Karpas-422 (cell line): ENCODE measurements around the gene NET1. TPM values are rescaled to one million over a fixed set of nuclear protein-coding genes. Genes with fewer than 3 reads are reported as not detected.

Source experiments
- DNase-seq: peaks from one replicate; pipeline ENCODE4 v3.0.0-alpha.2; 2015
- H2AFZ ChIP-seq: fragments of 200-600 bp; sonication (generic); 2 replicates; pipeline ENCODE4 v1.6.1; 2014; ENCODE audit warnings: antibody characterized with exemption, low read length, mixed read lengths
- H3K27ac ChIP-seq: fragments of 200-600 bp; sonication (generic); 2 replicates; pipeline ENCODE4 v1.5.1; 2014; ENCODE audit warnings: mild to moderate bottlenecking, low read length, moderate library complexity
- H3K27me3 ChIP-seq: fragments of 200-600 bp; sonication (generic); 2 replicates; pipeline ENCODE4 v1.6.1; 2014; ENCODE audit warnings: low read length, mixed read lengths
- H3K36me3 ChIP-seq: fragments of 200-600 bp; sonication (generic); 2 replicates; pipeline ENCODE4 v1.6.1; 2014; ENCODE audit warnings: low read length, mixed read lengths; ENCODE audit not compliant: insufficient read depth
- H3K4me1 ChIP-seq: fragments of 200-600 bp; sonication (generic); 2 replicates; pipeline ENCODE4 v1.6.1; 2014; ENCODE audit warnings: mild to moderate bottlenecking, low read length, mixed read lengths
- H3K4me2 ChIP-seq: fragments of 200-600 bp; sonication (generic); 2 replicates; pipeline ENCODE4 v1.6.1; 2014; ENCODE audit warnings: low read length, low read depth, mild to moderate bottlenecking; ENCODE audit not compliant: poor library complexity, severe bottlenecking
- H3K4me3 ChIP-seq: fragments of 200-600 bp; sonication (generic); 2 replicates; pipeline ENCODE4 v1.5.1; 2014; ENCODE audit warnings: mild to moderate bottlenecking, antibody characterized with exemption, low read length, mixed read lengths
- H3K79me2 ChIP-seq: fragments of 200-600 bp; sonication (generic); 2 replicates; pipeline ENCODE4 v1.6.1; 2014; ENCODE audit warnings: mild to moderate bottlenecking, low read length, mixed read lengths
- H3K9ac ChIP-seq: fragments of 200-600 bp; sonication (generic); 2 replicates; pipeline ENCODE4 v1.6.0; 2014; ENCODE audit warnings: low read length
- H3K9me2 ChIP-seq: fragments of 200-600 bp; sonication (generic), shearing (Covaris generic); replicated peaks from 2 replicates; pipeline ENCODE4 v1.6.0; 2014; ENCODE audit warnings: mild to moderate bottlenecking, low read length, moderate library complexity; ENCODE audit not compliant: insufficient read depth
- H3K9me3 ChIP-seq: fragments of 300-700, 200-600 bp; sonication (generic); 2 replicates; pipeline ENCODE4 v1.6.1; 2014; ENCODE audit warnings: low read length, mixed read lengths
- H4K20me1 ChIP-seq: fragments of 200-600 bp; sonication (generic); 2 replicates; pipeline ENCODE4 v1.6.1; 2014; ENCODE audit warnings: mild to moderate bottlenecking, antibody characterized with exemption, low read length, low read depth; ENCODE audit not compliant: insufficient read depth
- total RNA-seq: library from RNA; depleted of rRNA; stranded (reverse); fragments of >200 nt; shearing (Covaris generic); gene quantifications from 2 replicates; pipeline ENCODE4 v1.2.3, GENCODE V29; 2014; ENCODE audit warnings: low replicate concordance; rRNA removed

The NET1 gene
- total RNA-seq, 1 experiment from 2014 or later = 37.2 TPM

DNA sequence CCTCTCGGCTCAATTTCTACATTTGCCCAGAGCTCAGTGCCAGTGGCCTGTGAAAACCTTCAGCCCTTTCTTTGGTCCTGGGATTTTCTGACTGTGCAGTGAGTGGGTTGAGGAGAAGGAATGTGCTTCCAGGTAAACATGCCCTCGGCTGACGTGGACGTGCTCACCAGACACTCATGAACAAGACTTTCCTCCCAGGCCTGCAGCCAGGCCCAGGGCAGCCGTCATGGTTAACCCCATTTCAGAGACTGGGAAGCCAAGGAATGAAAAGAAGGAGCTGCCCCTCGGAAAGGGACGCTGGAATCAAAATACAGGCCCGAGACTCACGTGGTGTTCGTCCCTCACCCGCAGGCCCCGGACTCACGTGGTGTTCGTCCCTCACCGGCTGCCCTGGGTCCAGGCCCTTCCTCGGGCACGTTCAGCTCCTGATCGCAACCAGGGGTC lies 95.8 kb downstream of the NET1 start:
- no peak overlapping the region for H3K4me3 ChIP-seq
- H2AFZ ChIP-seq = no peak overlapping the region
- no peak overlapping the region for H3K9ac ChIP-seq
- H3K4me1 ChIP-seq = no peaks in the 10 kb centered on the region
- no peaks in the 10 kb centered on the region for H3K36me3 ChIP-seq
- H3K9me2 ChIP-seq = no peaks in the 10 kb centered on the region
- H3K27ac ChIP-seq = no peak overlapping the region
- H3K27me3 ChIP-seq = no peaks in the 10 kb centered on the region
- no peaks in the 10 kb centered on the region for H3K79me2 ChIP-seq
- no peaks in the 10 kb centered on the region for H4K20me1 ChIP-seq
- DNase-seq = no peak
- no peak overlapping the region for H3K4me2 ChIP-seq
- H3K9me3 ChIP-seq = no peaks in the 10 kb centered on the region

Other genes with a start within 250 kb of the NET1 start
- gene AKR1C8, start 227.4 kb upstream of the NET1 start, total RNA-seq = not detected in 2 replicates
- not detected in 2 replicates for gene AKR1C4, start 215.7 kb upstream of the NET1 start, total RNA-seq
- gene UCN3, start 47.6 kb upstream of the NET1 start, total RNA-seq = not detected in 2 replicates
- 0.11 TPM in 1 of 2 replicates, not detected in the other for gene TUBAL3, start 7.7 kb upstream of the NET1 start, total RNA-seq
- not detected in 2 replicates for gene CALML5, start 87.0 kb downstream of the NET1 start, total RNA-seq
- not detected in 2 replicates for gene CALML3, start 112.4 kb downstream of the NET1 start, total RNA-seq